CD1c-positive myeloid dendritic cell (primary cell): ENCODE results near the gene SCRG1.

Experiments used
- DNase-seq: peaks from one replicate; pipeline ENCODE4 v3.0.0-alpha.2; 2016; ENCODE audit errors: extremely low spot score

The SCRG1 gene

DNA sequence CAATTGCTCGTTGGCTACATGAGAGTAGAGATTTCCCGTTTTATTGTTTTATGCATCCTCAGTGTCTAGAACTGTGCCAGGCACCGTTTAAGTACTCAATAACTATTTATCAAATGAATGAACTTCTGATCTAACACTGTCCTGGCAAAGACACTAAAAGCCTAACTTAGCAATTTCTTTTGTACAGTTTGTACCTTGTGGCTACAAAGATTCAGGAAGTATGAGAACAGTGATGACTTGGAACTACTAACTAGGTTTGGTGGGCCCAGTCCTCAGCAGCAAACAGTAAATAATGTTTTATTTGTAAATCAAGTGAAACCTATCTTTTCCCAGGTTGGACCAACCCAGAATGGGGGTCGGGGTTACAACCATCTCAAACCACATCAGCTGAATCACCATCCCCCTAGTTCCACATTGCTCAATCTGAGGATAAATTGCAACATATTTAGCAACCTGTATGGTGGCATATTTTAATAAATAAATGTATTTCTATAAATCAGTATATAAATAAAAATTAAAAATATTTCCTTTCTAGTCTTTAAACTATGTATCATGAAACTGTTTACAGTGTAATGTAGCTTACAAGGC is 12.3 kb upstream of the SCRG1 start:
- DNase-seq = no peak

DNA sequence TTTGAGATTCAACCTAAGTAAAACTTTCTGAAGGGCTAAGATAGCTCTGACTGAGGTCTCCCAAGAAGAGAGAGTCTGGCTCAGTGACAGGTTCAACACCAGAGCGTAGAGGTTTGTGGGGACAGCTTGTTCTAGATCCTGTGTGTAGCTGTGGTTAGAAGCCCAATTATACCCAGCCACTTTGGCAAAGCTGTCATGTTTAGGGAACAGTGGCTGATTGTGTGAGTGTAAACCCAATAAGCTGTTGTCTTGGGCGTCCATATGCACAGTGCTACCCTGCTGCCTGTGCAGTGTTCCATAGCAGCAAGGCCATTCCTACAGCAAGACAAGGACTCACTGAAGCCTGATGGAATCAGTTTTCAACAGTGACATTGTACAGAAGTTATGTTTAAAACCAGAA is 11.2 kb upstream of the SCRG1 start:
- DNase-seq = no peak

DNA sequence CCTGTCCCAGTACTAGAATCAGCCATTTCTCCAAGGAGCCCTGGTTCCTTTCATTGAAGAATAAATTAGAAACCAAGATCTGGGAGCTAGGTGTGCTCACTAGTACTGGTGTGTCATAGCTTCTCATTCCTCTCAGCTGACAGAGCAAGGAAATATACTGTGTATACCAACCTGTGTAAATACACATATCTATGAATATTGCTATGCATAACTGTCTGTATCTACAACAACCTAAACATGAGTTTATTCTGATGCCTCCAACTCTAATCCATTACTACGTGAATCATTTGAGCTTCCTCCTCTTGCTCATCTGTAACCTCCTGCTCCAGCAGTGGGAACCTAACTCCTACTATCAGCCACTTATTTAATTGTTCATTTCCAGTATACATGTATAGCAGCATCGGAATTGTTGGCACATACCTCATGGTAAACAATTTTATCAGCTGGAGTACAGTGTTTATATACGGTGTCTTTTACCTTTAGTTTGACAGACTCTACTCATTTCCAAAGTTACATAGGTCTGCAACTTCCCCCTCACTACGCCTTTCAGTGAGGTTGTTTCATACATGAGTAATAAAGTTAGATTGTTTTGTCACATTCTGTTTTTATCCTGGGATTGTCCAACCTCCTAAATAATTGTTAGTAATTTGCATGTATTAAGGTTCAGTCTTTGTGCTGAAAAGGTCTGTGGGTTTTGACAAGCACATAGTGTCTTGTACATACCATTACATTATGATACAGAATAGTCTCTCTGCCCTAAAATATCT is 7.1 kb upstream of the SCRG1 start:
- no peak for DNase-seq

DNA sequence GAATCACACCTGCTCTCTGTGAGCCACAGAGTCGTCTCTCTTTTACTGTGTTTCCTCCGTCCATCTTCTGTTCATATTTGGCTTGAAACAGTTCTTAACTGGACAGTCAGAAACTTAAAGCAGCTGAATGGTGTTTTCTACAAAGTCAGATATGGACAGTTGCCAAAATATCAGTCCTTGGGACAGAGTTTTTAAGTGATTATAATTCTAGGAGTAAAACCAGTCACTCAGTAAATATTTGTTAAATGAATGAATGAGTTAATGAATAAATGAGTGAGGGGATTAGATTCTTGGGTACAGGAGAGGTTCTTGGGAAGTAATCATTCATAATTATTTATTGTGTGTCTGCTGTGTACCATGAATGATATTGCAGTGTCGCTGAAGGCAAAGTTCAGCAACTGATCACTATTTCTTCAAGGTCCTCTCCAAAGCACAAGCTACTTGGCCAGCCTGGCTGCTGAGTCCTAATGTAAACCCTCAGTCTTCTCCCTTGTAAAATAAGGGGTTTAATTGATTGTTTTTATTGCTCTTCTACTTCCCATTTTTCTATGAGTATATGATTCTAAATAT is 5.5 kb upstream of the SCRG1 start:
- no peak for DNase-seq

DNA sequence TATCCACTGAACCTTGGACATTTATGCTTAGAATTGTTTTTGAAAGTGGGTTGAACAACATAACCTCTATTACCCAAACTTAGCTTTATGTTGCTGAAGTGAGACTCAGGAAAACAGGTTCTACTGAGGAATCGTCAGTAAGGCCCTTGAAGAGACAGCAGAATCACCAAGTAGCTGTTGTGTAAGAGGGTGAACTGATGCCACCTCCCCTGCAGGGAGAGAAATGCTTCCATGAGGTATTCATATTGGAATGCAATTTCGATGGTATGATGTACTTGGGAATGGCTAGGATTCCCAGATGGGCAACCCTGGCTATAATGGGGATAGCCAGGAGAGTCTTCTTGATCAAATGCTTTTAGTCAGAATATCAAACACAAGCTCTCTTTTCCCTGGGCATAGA is 4.1 kb upstream of the SCRG1 start:
- DNase-seq = no peak

DNA sequence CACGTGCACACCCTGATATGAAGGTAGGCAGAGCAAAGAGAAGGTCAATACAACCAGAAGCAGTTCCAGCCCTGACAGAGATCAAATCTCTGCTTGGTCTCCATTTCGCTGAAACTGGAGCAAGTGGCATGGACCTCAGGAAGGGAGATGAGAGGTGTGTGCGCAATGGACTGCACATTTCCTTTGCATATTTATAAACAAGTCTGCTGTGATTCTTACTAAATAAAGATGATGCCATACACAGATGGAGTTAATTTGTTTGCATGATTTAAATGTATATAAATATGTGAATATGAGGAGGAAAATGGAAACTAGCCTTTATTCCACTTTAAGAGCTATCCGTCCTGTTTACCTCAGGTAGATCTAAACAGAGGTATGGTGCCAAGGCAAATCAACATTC is 2.1 kb upstream of the SCRG1 start:
- DNase-seq = no peak

DNA sequence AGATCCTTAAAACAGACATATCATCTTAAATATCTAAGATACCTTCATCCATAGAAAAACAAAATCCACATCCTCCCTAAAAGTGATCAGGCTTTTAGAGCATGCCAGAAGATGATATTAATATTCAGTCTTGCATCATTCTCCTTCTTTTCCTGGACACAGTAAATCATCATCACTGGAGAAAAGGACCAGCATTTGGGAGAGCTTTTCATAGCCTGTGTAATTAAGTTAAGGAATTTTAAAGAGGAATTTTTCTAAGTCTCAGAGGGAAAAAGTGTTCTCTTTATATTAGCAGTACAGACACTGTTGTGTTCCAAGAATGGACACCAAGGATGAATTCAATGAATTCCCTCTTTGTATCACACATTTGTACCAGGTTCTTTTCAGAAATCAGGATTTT is 696 bp downstream of the SCRG1 start:
- no peak for DNase-seq

DNA sequence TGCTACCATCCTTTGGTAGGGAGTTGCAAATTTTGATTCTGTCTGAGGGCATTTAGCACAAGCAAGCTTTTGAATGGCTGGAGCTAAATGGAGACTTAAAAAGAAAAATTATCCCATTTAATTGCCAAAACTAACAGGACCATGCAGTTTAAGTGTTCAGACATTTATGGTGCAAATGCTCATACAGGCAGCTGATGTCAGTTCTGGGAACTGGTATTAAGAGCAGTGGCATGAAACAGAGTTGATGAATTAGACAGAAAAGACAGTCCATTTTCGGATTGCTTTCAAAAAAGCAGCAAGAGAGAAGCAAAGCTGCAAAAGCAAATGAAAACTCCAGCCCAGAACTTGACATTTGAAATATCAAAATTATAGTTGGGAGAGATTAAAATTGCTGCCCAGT is 1.3 kb downstream of the SCRG1 start:
- DNase-seq = no peak

DNA sequence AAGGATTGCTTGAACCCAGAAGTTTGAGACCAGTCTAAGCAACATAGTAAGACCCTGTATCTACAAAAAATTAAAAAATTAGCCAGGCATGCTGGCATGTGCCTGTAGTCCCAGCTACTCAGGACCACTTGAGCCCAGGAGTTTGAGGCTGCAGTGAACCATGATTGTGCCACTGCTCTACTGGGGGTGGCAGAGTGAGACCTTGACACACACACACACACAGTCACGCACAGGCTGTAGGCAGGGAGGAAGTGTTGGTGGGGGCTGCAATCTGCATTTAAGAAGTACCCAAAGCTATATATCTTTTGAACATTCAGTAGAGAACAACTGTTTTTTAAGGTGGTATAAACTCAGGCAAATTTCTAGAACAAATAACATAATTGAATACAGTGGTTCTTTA is 7.2 kb downstream of the SCRG1 start:
- DNase-seq = no peak

DNA sequence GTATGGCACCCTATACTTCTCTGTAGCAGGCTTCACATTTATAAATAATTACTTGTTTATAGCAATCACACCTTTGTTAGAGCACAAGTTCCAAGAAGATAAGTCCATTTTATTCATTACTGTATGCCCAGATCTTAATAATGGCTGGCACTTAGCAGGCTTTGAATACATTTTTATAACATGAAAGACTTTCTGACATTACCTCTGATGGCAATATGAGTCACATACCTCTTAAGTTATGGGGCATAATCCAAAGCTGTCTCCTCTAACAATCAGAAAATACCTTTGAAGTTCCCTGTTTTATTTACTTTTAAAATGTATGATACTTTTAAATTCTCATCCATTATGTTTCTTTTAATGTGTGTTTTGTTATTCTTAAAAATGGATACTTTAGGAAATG is 12.2 kb downstream of the SCRG1 start:
- no peak for DNase-seq

DNA sequence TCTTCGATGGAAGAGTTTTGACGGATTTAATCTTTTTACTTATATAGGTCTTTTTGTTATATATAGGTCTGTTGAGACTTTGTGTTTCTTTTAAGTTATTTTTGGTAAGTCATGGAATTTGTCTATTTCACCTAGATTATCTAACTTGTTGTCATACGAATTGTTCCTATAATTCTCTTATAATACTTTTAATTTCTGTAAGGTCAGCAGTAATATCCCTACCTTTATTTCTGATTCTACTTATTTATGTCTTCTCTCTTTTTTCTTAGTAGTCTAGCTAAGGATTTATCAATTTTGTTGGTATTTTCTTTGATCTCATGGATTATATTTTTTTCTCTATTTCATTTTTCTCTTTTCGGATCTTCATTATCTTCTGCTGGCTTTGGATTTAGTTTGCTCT is 16.6 kb downstream of the SCRG1 start:
- DNase-seq = no peak

DNA sequence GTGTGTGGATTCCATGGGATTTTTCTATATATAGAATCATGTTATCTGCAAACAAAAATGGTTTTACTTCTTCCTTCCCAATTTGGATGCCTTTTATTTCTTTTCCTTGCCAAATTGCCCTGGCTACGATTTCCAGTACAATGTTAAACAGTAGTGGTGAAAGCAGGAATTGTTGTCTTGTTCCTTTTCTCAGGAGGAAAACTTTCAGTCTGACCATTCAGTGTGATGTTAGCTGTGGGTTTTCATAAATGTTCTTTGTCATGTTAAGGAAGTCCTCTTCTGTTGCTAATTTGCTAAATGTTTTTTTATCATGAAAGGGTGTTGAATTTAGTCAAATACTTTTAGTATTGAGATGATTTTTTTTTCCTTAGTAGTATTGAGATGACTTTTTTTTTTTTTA is 17.3 kb downstream of the SCRG1 start:
- DNase-seq = no peak

DNA sequence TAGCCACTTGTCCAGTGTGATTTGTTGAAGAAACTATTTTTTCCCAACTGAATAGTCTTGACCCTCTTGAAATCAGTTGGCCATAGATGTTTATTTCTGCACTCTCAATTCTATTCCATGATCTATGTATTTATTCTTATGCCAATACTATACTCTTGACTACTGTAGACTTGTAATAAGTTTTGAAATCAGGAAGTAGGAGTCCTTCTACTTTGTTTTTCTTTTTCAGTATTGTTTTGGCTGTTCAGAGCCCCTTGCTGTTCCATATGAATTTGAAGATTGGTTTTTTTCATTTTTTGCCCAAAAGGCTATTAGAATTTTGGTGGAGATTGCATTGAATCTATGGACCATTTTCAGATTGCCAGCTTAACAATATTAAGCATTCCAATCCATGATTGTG is 17.9 kb downstream of the SCRG1 start:
- no peak for DNase-seq

DNA sequence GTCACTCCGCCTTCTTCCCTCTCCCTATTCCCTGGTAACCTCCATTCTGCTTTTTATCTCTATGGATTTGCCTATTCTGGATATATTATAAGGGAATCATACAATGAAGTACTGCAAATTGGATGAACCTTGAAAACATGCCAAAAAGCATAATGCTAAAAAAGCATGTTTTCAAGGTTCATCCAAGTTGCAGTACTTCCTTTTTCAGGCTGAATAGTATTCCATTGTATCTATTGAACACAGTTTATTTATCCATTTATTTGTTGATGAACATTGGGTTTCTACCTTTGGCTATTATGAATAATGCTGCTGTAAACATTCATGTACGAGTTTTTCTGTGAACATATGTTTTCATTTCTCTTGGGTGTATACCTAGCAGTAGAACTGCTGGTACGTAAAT is 19.0 kb downstream of the SCRG1 start:
- DNase-seq = no peak

DNA sequence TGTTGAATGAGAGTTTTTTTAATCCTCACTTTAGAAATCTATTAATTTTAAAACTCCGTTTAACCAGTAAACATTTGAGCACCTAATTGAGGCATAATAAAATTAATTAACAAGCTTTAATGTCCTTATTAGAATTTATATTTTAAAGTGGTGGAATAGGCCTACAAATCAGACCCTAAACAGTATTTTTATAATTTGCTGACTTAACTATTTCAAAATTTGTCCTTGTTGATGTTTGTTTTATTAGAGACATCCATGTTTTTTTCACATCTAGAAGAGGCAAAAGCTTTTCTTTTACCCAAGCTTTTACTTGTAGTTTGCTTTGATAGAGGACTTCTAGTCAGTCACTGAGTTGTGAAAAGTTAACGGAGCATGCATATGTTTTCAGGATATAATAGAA is 24.3 kb downstream of the SCRG1 start:
- DNase-seq = no peak

DNA sequence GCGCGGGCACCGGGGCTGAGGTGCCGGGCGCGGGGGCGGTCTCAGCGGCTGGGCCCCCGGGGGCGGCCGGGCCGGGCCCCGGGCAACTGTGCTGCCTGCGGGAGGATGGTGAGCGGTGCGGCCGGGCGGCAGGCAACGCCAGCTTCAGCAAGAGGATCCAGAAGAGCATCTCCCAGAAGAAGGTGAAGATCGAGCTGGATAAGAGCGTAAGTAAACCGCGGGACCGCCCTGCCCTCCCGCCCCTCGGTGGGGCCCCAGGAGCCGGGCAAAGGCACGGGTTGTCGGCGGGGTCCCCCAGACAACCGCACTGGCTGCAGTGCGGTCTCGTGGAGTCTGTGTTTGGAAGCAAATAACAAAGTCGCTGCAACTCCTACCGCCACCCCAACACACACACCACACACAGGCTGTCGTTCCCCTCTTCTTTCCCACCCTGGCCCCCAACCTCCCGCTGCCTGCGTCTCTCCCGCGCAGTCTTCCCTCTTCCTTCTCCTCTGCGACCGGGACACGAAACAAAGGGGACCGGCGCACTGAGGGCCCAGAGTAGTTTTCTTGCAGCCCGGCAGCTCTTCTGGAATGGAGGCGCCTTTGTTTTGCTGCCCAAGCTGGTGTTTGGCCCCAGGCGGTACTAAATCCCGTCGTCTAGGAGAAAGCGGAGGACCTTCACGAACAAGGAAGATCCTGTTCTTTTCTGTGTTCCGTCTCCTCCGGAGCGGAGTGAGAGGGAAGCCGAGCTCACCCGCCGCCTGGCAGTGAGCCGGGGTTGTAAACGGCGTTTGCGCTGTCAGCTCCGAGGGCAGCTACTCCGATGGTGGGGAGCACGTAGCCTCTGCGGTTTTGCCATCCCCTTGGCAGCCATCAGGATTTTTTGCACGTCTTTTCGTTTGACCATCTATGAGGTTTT is 27.4 kb downstream of the SCRG1 start:
- peak; percentile 72 for DNase-seq

DNA sequence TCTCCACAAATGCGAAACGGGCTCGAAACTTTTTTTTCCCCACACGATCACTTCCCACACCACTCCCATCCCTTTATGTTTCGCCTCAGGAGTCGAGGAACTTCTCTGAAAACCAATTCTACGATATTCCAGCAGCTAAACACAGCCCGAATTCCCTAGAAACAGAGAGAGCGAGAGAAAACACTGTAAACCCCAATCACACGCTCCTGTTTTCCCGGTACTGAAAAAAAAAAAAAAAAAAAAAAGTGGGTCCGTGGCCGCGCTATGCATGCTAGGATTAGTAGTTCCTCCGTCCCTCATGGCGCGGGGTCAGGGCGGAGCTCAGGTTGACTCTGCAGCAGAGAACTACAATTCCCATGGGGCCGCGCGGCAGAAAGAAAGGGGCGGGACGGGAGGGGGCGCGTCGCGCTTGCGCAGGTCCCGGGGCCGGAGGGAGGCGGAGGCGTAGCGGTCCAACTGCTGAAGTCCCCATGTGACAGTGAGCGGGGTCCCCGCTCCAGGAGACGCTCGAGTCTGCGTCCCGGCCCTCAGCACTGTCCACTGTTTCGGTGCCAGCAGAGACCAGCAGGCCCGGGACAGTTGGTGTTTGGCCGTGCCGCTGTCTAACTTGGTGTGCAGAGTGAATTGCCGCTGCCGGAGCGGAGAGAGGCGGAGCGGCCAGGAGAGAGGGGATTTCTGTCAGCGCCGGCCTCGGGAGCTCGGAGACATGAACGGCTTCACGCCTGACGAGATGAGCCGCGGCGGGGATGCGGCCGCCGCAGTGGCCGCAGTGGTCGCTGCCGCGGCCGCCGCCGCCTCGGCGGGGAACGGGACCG is 28.2 kb downstream of the SCRG1 start, which contains the start of gene SAP30:
Gene SAP30 (plus strand): TSS at position 478 of the 815 bp plus-strand sequence. CDS start 229 bp downstream, at position 707.
- peak; percentile 98 for DNase-seq

DNA sequence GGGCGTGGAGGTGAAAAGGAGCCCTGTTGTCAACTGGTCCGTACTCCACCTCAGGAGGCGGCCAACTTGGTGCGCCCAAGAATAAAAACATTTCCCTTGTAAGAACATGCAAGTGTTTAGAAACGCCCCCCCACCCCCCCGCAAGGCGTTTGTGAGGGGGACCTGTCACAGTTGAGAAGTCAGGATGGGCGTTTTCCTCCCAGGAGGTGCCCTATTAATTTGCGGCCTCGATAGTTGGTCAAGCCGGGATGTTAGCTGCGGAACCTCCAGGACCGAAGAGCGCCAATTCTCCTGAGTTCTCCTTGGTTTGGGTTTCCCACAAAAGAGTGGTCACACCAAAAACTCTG is 28.8 kb downstream of the SCRG1 start:
- DNase-seq = no peak

DNA sequence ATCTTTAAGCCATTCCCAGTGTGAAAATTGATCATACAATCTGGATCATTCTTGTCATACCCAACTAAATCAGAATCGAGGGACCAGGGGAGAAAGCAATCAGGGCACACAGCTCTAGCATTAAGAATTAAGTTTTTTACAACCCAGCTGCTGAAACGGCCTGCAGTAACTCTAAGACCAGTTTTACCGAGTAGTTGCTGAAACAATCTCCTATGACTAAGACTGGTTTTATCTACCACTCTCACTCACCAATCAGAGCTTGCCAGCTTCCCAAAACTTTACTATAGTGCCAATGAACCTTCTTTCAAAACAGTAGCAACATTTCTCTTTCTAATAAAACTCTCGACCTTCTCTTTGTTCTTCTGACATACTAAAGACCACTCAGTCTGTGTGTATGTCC is 31.0 kb downstream of the SCRG1 start:
- DNase-seq = no peak

DNA sequence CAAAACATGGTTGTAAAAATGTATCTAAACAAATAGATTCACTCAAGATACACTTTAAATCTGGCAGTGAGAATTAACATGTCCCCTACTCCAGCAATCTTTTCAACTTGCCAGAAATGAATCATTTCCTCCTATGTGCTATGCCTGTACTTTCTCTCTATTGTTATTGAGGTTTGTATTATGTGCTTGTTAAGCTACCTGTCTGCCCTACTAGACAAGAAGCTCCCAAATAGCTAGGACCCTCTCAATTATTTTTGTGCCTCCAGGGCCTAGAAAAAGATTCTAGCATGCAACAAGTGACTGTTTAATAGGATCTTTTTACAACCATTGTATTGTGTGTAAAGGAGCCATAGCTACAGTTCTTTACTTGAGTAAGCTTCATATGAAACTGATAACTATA is 31.6 kb downstream of the SCRG1 start:
- no peak for DNase-seq

DNA sequence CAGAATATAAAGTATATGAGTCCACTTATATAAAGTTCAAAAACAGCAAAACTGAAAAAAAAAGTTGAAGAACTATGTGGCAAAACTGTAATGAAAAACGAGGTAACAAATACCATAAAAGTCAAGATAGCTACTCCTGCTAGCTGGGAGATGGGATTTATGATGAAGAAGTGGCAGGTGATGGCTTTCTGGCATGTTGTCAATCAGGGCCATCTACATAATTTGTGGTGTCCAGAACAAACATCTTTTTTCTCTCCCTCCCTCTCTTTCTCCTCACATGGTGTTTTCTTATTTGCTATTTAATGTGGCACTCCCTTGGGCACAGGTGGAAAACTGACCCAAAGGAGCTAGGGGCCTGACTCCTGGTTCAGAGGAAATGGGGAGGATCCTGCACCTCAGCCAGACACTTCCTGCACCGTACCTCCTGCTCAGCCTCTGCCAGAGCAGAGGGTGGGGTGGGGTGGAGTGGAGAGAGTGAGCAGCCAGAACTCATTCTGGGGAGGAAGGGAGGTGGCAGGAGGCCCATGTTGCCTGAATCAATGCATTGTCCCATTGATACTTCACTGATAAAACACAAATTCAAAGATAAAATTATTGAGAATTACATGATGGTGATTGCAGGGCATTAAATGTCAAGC is 33.4 kb downstream of the SCRG1 start:
- DNase-seq = no peak
